H1 (cell line): Measurements from ENCODE around the gene SMTNL2. TPM values are rescaled to one million over a fixed set of nuclear protein-coding genes. Genes with fewer than 3 reads are reported as not detected.

ENCODE experiments used
- CTCF ChIA-PET: fragments of 300-600 bp; sonication (Branson Sonifier 250); formaldehyde crosslinking; loops from one replicate; lab custom pipeline; 2021; ENCODE audit not compliant: partially characterized antibody; lab: Charles Lee
- POLR2A ChIA-PET: fragments of 300-600 bp; sonication (Branson Sonifier 250); formaldehyde crosslinking; loops from one replicate; lab custom pipeline; 2021; ENCODE audit warnings: inconsistent platforms; ENCODE audit not compliant: partially characterized antibody; lab: Charles Lee
- DNase-seq, 2 experiments: peaks; one replicate each; pipeline versions ENCODE4 v3.0.0 to v3.0.0-alpha.2; 2010 to 2022; ENCODE audit warnings: low spot score in 2 of 2, low read depth in 1 of 2, mixed read lengths in 1 of 2
- FAIRE-seq: peaks from 2 replicates; lab custom pipeline; 2011; peaks lifted over from hg19 to GRCh38; lab: Jason Lieb, UNC
- H2AFZ ChIP-seq: 2 replicates; pipeline ENCODE4 v1.8.1; 2012; ENCODE audit warnings: low read length, inconsistent platforms
- H2AK5ac ChIP-seq: 2 replicates; pipeline ENCODE4 v1.6.1; 2013; ENCODE audit warnings: low read depth, low read length
- H2BK120ac ChIP-seq: replicated peaks from 2 replicates; pipeline ENCODE3; 2013; ENCODE audit warnings: low read depth, low read length, inconsistent platforms
- H2BK12ac ChIP-seq: 2 replicates; pipeline ENCODE4 v1.6.1; 2013; ENCODE audit warnings: low read depth, low read length
- H2BK15ac ChIP-seq: 2 replicates; pipeline ENCODE4 v1.6.1; 2013; ENCODE audit warnings: low read length
- H2BK20ac ChIP-seq: 2 replicates; pipeline ENCODE4 v1.6.1; 2013; ENCODE audit warnings: low read length
- H2BK5ac ChIP-seq: 2 replicates; pipeline ENCODE4 v1.6.1; 2013; ENCODE audit warnings: low read depth, low read length
- H3K14ac ChIP-seq: 2 replicates; pipeline ENCODE4 v1.6.1; 2013; ENCODE audit warnings: inconsistent platforms; ENCODE audit not compliant: insufficient read length
- H3K18ac ChIP-seq: 2 replicates; pipeline ENCODE4 v1.6.1; 2013; ENCODE audit warnings: low read length; ENCODE audit errors: extremely low read depth
- H3K23ac ChIP-seq: 2 replicates; pipeline ENCODE4 v1.6.1; 2013; ENCODE audit warnings: inconsistent platforms; ENCODE audit not compliant: insufficient read length
- H3K23me2 ChIP-seq: 2 replicates; pipeline ENCODE4 v1.6.1; 2013; ENCODE audit warnings: low read depth, low read length
- H3K27ac ChIP-seq: 2 replicates; pipeline ENCODE4 v1.6.1; 2011; ENCODE audit warnings: low read depth, low read length, inconsistent platforms
- H3K27me3 ChIP-seq, 4 experiments: replicated peaks in 1 of 4; 1 replicate in 1 of 4; 2 replicates in 3 of 4; pipeline versions ENCODE4 v1.6.1 to v1.8.1; 2011 to 2013; ENCODE audit warnings: low read length in 3 of 4, mild to moderate bottlenecking in 3 of 4, inconsistent platforms in 2 of 4, mixed read lengths in 2 of 4, moderate library complexity in 1 of 4; ENCODE audit not compliant: control insufficient read depth in 3 of 4, insufficient read depth in 3 of 4; ENCODE audit errors: extremely low read depth in 1 of 4
- H3K36me3 ChIP-seq, 4 experiments: 2 replicates each; pipeline versions ENCODE4 v1.6.1 to v1.8.1; 2011 to 2013; ENCODE audit warnings: mild to moderate bottlenecking in 4 of 4, low read length in 3 of 4, moderate library complexity in 2 of 4, control low read depth in 1 of 4, inconsistent platforms in 1 of 4; ENCODE audit not compliant: insufficient read depth in 4 of 4, control insufficient read depth in 2 of 4
- H3K4ac ChIP-seq: replicated peaks from 2 replicates; pipeline ENCODE3; 2013; ENCODE audit warnings: low read length, low read depth, mixed read lengths, inconsistent platforms; ENCODE audit not compliant: insufficient read length
- H3K4me1 ChIP-seq, 4 experiments: replicated peaks in 1 of 4; 1 replicate in 1 of 4; 2 replicates in 3 of 4; pipeline versions ENCODE4 v1.6.1 to v1.8.1; 2011 to 2013; ENCODE audit warnings: low read length in 3 of 4, inconsistent platforms in 2 of 4, mixed read lengths in 1 of 4; ENCODE audit not compliant: insufficient read depth in 4 of 4, control insufficient read depth in 3 of 4
- H3K4me2 ChIP-seq, 2 experiments: 2 replicates each; pipeline versions ENCODE4 v1.6.1 to v1.8.1; 2011 to 2013; ENCODE audit warnings: low read depth in 2 of 2, low read length in 2 of 2, control low read depth in 1 of 2, inconsistent platforms in 1 of 2, mild to moderate bottlenecking in 1 of 2; ENCODE audit not compliant: insufficient read depth in 1 of 2
- H3K4me3 ChIP-seq, 4 experiments: fragments of 200-600, 300-600 bp in 1 of 4; sonication (generic), shearing (Covaris generic), sonication (Bioruptor Twin) in 1 of 4; 2 replicates each; pipeline versions ENCODE4 v1.5.1 to v1.8.1; 2011 to 2016; ENCODE audit warnings: low read length in 4 of 4, low read depth in 3 of 4, control low read depth in 2 of 4, inconsistent platforms in 2 of 4, mild to moderate bottlenecking in 2 of 4, mixed read lengths in 1 of 4, moderate library complexity in 1 of 4; ENCODE audit not compliant: insufficient read depth in 2 of 4; ENCODE audit errors: extremely low read depth in 1 of 4
- H3K56ac ChIP-seq: replicated peaks from 2 replicates; pipeline ENCODE3; 2013; ENCODE audit warnings: low read depth, mild to moderate bottlenecking, mixed read lengths, low read length, inconsistent platforms; ENCODE audit not compliant: insufficient read length
- H3K79me1 ChIP-seq: 2 replicates; pipeline ENCODE4 v1.6.1; 2013; ENCODE audit warnings: low read depth, low read length, control low read depth
- H3K79me2 ChIP-seq, 2 experiments: 2 replicates each; pipeline versions ENCODE4 v1.6.1 to v1.8.1; 2012 to 2013; ENCODE audit warnings: low read length in 2 of 2, mild to moderate bottlenecking in 2 of 2, inconsistent platforms in 1 of 2; ENCODE audit not compliant: insufficient read depth in 2 of 2, control insufficient read depth in 1 of 2
- H3K9ac ChIP-seq, 4 experiments: replicated peaks in 1 of 4; 1 replicate in 1 of 4; 2 replicates in 3 of 4; pipeline versions ENCODE4 v1.6.1 to v1.8.1; 2011 to 2013; ENCODE audit warnings: low read depth in 3 of 4, low read length in 3 of 4, control low read depth in 2 of 4, mild to moderate bottlenecking in 2 of 4, moderate library complexity in 2 of 4, inconsistent platforms in 1 of 4; ENCODE audit errors: extremely low read depth in 1 of 4
- H3K9me3 ChIP-seq, 2 experiments: 2 replicates each; pipeline versions ENCODE4 v1.6.1 to v1.8.1; 2012 to 2013; ENCODE audit warnings: mild to moderate bottlenecking in 2 of 2, moderate library complexity in 2 of 2, control low read depth in 1 of 2, inconsistent platforms in 1 of 2, low read depth in 1 of 2, low read length in 1 of 2, mixed read lengths in 1 of 2; ENCODE audit not compliant: insufficient read depth in 2 of 2
- H4K20me1 ChIP-seq, 2 experiments: replicated peaks in 1 of 2; 2 replicates each; pipeline versions ENCODE3 to v1.8.1; 2011 to 2013; ENCODE audit warnings: inconsistent platforms in 2 of 2, low read length in 2 of 2, mild to moderate bottlenecking in 1 of 2; ENCODE audit not compliant: insufficient read depth in 2 of 2, control insufficient read depth in 1 of 2
- H4K5ac ChIP-seq: 2 replicates; pipeline ENCODE4 v1.6.1; 2013; ENCODE audit warnings: low read length, low read depth, mixed read lengths, inconsistent platforms; ENCODE audit not compliant: insufficient read length
- H4K8ac ChIP-seq: 2 replicates; pipeline ENCODE4 v1.8.0; 2013; ENCODE audit warnings: mild to moderate bottlenecking, moderate library complexity, low read length, inconsistent platforms; ENCODE audit not compliant: insufficient read depth; ENCODE audit errors: extremely low read depth
- H4K91ac ChIP-seq: replicated peaks from 2 replicates; pipeline ENCODE3; 2013; ENCODE audit warnings: low read length, mixed read lengths, inconsistent platforms; ENCODE audit not compliant: insufficient read length
- BACH1 ChIP-seq: IDR thresholded peaks from 2 replicates; pipeline ENCODE4 v1.6.1; 2012; ENCODE audit warnings: low read length, improper control_type of control experiment
- BRCA1 ChIP-seq: IDR thresholded peaks from 2 replicates; pipeline ENCODE4 v1.6.1; 2012; ENCODE audit warnings: low read depth, low read length, improper control_type of control experiment
- CREB1 ChIP-seq: IDR thresholded peaks from 2 replicates; pipeline ENCODE4 v1.6.1; 2012; ENCODE audit warnings: inconsistent platforms
- EGR1 ChIP-seq: IDR thresholded peaks from 2 replicates; pipeline ENCODE4 v1.6.1; 2011; ENCODE audit warnings: low read depth, low read length, borderline replicate concordance
- EZH2 ChIP-seq: fragments of 200-600 bp; sonication (generic); IDR thresholded peaks from 2 replicates; pipeline ENCODE4 v1.7.1; 2012; ENCODE audit warnings: low read depth, mild to moderate bottlenecking, moderate library complexity, low read length, inconsistent platforms; ENCODE audit not compliant: severe bottlenecking
- HDAC2 ChIP-seq, 2 experiments: fragments of 300-600 bp in 1 of 2; sonication (generic) in 1 of 2; IDR thresholded peaks; 2 replicates each; pipeline ENCODE4 v1.6.1; 2011 to 2012; ENCODE audit warnings: low read depth in 2 of 2, low read length in 2 of 2, mild to moderate bottlenecking in 2 of 2, moderate library complexity in 2 of 2, borderline replicate concordance in 1 of 2, inconsistent platforms in 1 of 2
- KDM4A ChIP-seq: IDR thresholded peaks from one replicate; pipeline ENCODE4 v1.7.1; 2012; ENCODE audit warnings: low read depth, mild to moderate bottlenecking, moderate library complexity, low read length, inconsistent platforms; ENCODE audit not compliant: severe bottlenecking
- KDM5A ChIP-seq: fragments of 200-600 bp; IDR thresholded peaks from 2 replicates; pipeline ENCODE4 v1.7.1; 2012; ENCODE audit warnings: mild to moderate bottlenecking, low read length, inconsistent platforms, mixed read lengths
- PHF8 ChIP-seq: fragments of 200-600 bp; sonication (generic); conservative IDR thresholded peaks from 2 replicates; pipeline ENCODE4 v1.7.1; 2012; ENCODE audit warnings: low read depth, mild to moderate bottlenecking, inconsistent platforms, low read length, moderate library complexity
- POLR2AphosphoS5 ChIP-seq: IDR thresholded peaks from 2 replicates; pipeline ENCODE4 v1.6.1; 2011; ENCODE audit warnings: low read depth, low read length
- RFX5 ChIP-seq: IDR thresholded peaks from 2 replicates; pipeline ENCODE4 v1.6.1; 2011; ENCODE audit warnings: low read depth, low read length, improper control_type of control experiment, borderline replicate concordance
- RXRA ChIP-seq: IDR thresholded peaks from 2 replicates; pipeline ENCODE4 v1.6.1; 2011; ENCODE audit warnings: low read depth, mild to moderate bottlenecking, low read length, moderate library complexity; ENCODE audit not compliant: insufficient read depth
- SP1 ChIP-seq: IDR thresholded peaks from 2 replicates; pipeline ENCODE4 v1.6.1; 2011; ENCODE audit warnings: low read depth, low read length
- TAF1 ChIP-seq: IDR thresholded peaks from 2 replicates; pipeline ENCODE4 v1.6.1; 2011; ENCODE audit warnings: mild to moderate bottlenecking, low read depth, low read length
- WGBS, 2 experiments: shearing (Covaris generic) in 1 of 2; methylation state at CpG; one replicate each; pipeline versions ENCODE4 v1.1.6 to v1.1.7; 2013 to 2015; ENCODE audit warnings: low lambda C conversion rate in 2 of 2, mixed read lengths in 2 of 2, inconsistent platforms in 1 of 2, low coverage in 1 of 2, missing lambda C conversion rate in 1 of 2; ENCODE audit not compliant: insufficient replicate concordance in 2 of 2, insufficient coverage in 1 of 2, insufficient read length in 1 of 2; ENCODE audit errors: extremely low coverage in 1 of 2, missing lambda C conversion rate in 1 of 2; 5-methylcytosine and 5-hydroxymethylcytosine counted together
- polyA plus RNA-seq, 7 experiments: library from polyadenylated mRNA; depleted of rRNA in 3 of 7; stranded (reverse) in 5 of 7; unstranded in 2 of 7; fragments of >200 nt in 5 of 7; fragments of 200-250 nt in 2 of 7; gene quantifications; 1 replicate in 5 of 7; 2 replicates in 1 of 7; 4 replicates in 1 of 7; pipeline versions ENCODE4 v1.2.1 to v1.2.3, GENCODE V29; 2011 to 2013; ENCODE audit warnings: missing spikeins in 2 of 7, mixed read lengths in 2 of 7
- total RNA-seq: library from RNA; stranded (reverse); fragmentation: NEBNext Ultra II Directional; extraction: Animal tissue kit (Norgen Biotek cat#: 25700); gene quantifications from 2 replicates; pipeline ENCODE4 v1.2.1, GENCODE V29; 2021
- TF ChIP-seq, protein P1 (sequence below): IDR thresholded peaks from 2 replicates; pipeline ENCODE4 v1.6.1; 2012; ENCODE audit warnings: inconsistent platforms

Gene SMTNL2
- total and polyA plus RNA-seq, 2 of the 8 experiments (the other 6 are each of a cell fraction or from before 2014, with no cell fraction given) = 3.6 to 4.5 TPM

DNA sequence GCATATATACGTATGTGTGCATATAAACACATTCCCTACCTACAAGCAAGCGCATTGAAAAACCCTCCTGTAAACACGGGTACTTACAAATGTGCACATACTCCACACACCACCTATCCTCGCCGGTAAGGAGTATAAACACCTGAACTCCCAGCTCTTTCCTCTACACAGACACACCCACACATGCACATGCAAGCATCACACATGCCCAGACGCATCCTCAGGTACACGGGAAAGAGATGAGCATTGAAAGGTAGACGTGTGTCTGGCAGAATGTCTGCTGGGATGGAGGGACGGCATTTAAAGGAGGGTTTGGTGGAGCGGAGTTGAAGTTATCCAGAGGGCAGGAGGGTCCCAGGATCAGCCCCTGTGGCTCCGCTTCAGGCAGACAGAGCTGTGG, 4.7 kb upstream of the SMTNL2 start:
- H4K8ac ChIP-seq = no peak overlapping the region
- peak overlapping the region; percentile 83; the same call in 1 of the 2 replicates for H2BK15ac ChIP-seq
- DNase-seq (no peak), FAIRE-seq (no peak)
- H4K91ac ChIP-seq = no peak overlapping the region
- no peak overlapping the region for H3K27ac ChIP-seq
- H3K56ac ChIP-seq = no peak overlapping the region
- no peaks in the 10 kb centered on the region for H3K79me1 ChIP-seq
- H3K9me3 ChIP-seq = no peaks in the 10 kb centered on the region
- 86% methylated on average over 11 of the region's 11 CpGs; no CpG with 5 or more reads in 1 of the 2 experiments for WGBS, 2 experiments
- no peak overlapping the region for H3K18ac ChIP-seq
- no peak overlapping the region for H3K14ac ChIP-seq
- H3K79me2 ChIP-seq = no peaks in the 10 kb centered on the region
- H2BK5ac ChIP-seq = no peak overlapping the region; the same call in 1 of the 2 replicates
- no peak overlapping the region for H2AK5ac ChIP-seq
- H3K23me2 ChIP-seq = peaks cover 6% of the 10 kb centered on the region; the same call in 1 of the 2 replicates
- H3K36me3 ChIP-seq = no peaks in the 10 kb centered on the region
- H3K4ac ChIP-seq = no peak overlapping the region
- no peak overlapping the region for H3K4me3 ChIP-seq
- H2BK20ac ChIP-seq = no peak overlapping the region
- ChIA-PET POLR2A (interaction anchor here (1.1 kb wide), 1 partner anchor 19 kb away, joined by 3 read pairs; no protein-coding TSS in a partner anchor), CTCF (interaction anchor here (1.3 to 8.8 kb wide), 4 partner anchors 12 to 46 kb away, joined by 3 to 114 read pairs (median 36); no protein-coding TSS in a partner anchor)
- H4K20me1 ChIP-seq = no peaks in the 10 kb centered on the region
- peaks cover 3 to 22% (median 20%) of the 10 kb centered on the region in 4 experiments for H3K27me3 ChIP-seq
- no peak overlapping the region for H2AFZ ChIP-seq
- no peak overlapping the region for H3K23ac ChIP-seq
- H2BK120ac ChIP-seq = no peak overlapping the region
- H2BK12ac ChIP-seq = no peak overlapping the region
- H3K9ac ChIP-seq = no peak overlapping the region
- H4K5ac ChIP-seq = no peak overlapping the region
- H3K4me1 ChIP-seq = peaks cover 4 to 32% (median 23%) of the 10 kb centered on the region in 4 experiments
- no peak overlapping the region for H3K4me2 ChIP-seq
- TF ChIP-seq EZH2 (no peak), SP1 (no peak), BACH1 (no peak), TAF1 (no peak), POLR2AphosphoS5 (no peak), CREB1 (no peak), KDM5A (no peak), BRCA1 (no peak), PHF8 (no peak), KDM4A (no peak), EGR1 (no peak), RXRA (no peak), RFX5 (no peak), HDAC2 (IDR thresholded peaks at IDR 0.05; ENCODE audit: borderline replicate concordance in 1 of 2, low read depth in 2 of 2, low read length in 2 of 2) (no peak)
- TF ChIP-seq, protein P1, sequence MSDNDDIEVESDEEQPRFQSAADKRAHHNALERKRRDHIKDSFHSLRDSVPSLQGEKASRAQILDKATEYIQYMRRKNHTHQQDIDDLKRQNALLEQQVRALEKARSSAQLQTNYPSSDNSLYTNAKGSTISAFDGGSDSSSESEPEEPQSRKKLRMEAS = no peak
